HG03280 (cell line): ENCODE results near the gene TLCD3A.
A peak's percentile ranks its signal among the peaks of the same experiment; 100 is the strongest.
"Not testable (repeated sequence)": the region's sequence is repeated elsewhere in the genome, so short reads cannot be mapped to it uniquely, and the experiment has no call there.

ENCODE experiments used
- ATAC-seq: cut with Tn5 transposase; IDR thresholded peaks from one replicate; pipeline ENCODE4 v1.9.1; 2021; ENCODE audit warnings: mild to moderate bottlenecking, moderate library complexity; ENCODE audit not compliant: unreplicated experiment

The TLCD3A gene

DNA sequence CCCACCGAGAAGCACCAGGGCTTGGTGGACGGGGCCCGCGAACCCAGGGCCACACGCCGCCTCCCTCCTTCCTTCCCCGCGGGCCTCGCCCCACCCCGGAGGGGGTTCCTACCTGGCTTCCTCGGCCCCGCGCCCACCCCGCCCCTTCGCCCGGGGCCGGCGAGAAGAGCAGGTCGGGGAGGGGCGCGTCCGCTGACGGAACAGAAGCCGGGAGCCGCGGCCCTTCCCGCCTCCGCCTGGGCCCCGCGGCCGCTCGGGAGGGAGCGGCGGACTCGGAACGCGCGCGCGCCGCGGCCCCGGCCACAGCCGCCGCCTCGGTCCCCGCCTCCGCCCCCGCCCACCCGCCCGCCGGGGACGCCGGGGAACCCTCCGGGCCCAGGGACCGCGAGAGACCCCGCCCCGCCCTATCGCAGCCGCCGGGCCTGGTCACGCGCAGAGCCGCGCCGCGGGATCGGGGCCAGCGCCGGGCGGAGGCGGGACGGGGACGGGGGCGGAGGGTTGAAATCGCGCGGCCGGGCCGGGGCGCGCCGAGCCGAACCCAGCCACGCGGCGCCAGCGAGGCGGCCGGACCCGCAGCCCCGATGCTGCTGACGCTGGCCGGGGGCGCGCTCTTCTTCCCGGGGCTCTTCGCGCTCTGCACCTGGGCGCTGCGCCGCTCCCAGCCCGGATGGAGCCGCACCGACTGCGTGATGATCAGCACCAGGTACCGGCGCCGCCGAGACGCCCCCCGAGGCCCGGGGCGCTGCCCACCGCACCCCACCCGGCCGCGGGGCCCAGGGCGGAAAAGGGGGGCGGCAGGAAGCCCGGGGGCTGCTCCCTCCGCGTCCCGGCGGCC is at the start of gene TLCD3A:
Gene TLCD3A, plus strand, starts transcription at position 530 of the 835 bp plus-strand sequence. Its CDS starts 52 bp downstream, at position 582.
- peak; percentile 53 for ATAC-seq

DNA sequence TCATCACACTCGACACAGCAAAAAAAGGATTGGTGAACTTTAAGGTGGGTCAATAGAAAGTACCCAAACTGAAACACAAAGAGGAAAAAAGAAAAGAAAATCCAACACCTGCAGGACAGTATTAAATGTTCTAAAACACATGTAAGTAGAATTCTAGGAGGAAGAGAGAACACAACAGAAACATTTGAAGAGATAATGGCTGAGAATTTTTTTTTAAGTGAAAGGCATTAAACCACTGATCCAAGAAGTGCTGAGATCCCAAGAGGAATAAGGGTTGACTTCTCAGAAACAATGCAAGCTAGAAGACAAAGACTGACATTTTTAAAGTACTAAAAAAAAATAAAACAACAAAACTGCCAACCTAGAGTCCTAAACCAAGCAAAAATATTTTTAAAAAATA is 49.4 kb upstream of the TLCD3A start:
- no peak for ATAC-seq

GRCh38 chr17:683499-684254 is 48.7 kb upstream of the TLCD3A start:
- ATAC-seq = no peak

DNA sequence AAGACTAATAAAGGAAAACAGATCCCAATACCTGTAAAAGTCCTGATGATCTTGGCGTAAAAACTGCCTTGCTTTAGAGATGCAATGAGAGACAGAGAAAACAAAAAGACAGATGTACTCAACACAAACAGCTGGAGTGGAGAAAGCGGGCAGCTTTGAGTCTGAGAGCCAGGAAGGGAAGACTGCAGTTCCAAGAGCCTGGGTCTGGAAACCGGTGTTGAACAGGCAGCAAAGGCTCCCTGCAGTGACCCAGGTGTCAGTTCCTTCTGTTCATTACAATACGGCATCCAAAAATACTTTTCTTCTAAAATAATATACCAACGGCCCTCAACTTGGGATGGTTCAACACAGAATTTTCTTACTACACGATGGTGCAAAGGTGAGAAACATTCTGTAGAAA is 47.4 kb upstream of the TLCD3A start:
- no peak for ATAC-seq

GRCh38 chr17:688100-688989 is 44.1 kb upstream of the TLCD3A start:
- ATAC-seq = no peak

DNA sequence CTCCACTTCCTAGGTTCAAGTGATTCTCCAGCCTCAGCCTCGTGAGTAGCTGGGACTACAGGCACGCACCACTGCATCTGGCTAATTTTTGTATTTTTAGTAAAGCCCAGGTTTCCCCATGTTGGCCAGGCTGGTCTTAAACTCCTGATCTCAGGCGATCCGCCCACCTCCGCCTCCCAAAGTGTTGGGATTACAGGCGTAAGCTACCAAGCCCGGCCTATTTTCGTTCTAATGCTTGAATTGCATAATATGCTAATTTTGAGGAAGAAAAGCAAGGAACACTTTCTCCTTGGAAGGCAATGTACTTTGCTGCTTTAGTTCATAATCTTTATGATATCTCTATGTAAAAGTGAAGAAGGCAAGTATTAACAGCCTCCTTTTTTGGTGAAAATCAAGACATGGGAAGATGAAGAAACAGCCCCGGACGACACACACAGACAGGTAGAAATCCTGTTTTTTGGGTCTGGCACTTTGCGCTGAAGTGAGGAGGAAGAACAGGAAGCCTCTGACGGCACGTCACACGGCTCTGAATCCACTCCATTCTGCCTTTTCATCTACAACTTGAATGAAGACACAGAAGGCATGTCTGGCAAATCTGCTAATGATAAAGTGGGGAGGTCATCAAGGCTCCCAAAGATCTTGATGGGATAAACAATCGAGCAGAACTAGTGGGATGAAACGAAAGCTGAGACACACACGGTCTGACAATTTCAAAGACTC is 42.7 kb upstream of the TLCD3A start:
- no peak for ATAC-seq

DNA sequence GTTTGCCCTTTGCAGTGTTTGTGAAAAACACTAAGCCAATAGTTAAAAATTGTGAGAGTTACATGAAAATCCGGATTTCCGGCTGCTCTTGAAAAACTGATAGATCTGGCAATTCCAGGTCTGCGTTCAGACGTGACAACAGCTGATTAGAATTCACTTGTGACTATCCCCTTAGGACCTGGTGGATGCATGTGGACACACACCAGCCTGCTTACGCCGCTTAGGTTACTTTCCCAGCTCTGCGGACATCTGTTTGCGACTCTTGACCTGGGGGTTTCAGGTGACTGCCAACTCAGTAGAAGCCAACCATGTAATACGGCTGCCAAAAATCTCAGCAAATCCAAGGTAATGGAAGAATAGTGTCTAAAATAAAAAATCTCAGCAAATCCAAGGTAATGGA is 42.0 kb upstream of the TLCD3A start:
- no peak for ATAC-seq

DNA sequence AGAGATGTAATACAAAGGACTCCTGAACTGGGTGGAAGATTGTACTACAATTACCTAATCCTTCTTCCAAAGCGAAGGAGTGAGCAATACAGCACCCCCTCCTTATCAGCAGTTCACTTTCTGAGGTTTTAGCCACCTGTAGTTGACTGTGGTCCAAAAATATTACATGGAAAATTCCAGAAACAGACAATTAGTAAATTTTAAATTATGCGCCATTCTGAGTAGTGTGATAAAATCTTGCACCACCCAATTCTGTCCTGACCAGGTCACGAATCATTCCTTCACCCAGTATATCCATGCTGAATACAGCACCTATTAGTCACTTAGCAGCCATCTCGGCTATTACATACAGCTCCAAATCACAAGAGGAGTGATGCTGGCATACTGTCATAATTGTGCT is 41.0 kb upstream of the TLCD3A start:
- no peak for ATAC-seq

- ATAC-seq = no peak
Observed at GRCh38 chr17:692116-692515, 40.3 kb upstream of the TLCD3A start.

DNA sequence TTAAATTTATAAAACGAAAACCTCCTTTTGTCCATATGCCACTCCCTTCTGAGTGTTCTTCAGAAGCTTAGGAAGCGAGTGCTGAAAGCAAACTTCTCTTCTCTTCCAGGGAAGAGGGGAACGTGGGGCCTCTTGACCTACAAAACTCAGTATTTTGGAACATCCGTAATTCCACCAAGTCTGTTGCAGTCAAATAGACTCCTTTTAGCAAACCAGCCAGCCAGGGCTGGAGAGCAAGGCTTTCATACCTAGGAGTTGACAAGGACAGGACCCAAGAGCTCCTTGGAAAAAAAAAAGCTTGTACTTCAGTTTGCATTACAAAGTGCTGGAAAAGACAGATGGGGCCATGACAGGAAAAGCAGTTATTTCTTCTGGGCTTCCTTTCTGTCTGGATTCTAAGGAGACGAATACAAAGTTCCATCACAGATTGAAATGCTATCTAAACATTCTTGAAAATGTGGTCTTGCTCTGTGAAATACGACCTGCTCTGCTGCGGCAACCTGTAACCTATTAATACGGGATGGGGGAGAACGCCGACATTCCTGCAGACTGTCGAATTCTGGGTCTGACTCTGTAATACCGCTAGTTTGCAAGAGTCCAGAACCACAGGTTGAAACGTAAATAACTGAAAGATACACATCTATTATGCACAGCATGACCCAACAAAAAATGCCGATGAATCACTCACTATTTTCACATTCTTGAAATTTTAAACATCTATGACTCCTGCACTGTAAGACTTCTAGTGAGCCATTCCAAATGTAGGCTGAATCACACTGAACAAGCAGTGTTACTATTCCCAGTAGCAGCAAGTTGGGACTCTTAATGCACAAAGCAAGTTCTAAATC is 38.4 kb upstream of the TLCD3A start:
- no peak for ATAC-seq

DNA sequence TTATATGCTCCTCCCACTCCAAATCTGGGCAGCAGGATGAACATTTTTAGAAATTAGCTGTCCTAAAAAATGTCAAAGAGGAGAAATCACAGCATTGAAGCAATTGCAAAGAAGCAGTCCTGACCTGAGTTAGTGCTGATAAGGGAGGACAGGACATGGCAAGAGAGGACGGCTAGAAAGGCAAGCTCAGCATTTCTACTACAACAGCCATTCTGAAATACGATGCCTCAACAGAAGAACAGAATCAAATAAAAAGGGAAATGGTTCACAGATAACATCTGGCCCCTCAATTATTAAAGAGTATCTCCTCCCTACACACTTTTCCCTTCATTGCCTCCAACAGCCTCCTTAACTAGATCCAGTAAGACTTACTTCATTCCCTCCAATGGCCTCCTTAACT is 36.0 kb upstream of the TLCD3A start:
- no peak for ATAC-seq

DNA sequence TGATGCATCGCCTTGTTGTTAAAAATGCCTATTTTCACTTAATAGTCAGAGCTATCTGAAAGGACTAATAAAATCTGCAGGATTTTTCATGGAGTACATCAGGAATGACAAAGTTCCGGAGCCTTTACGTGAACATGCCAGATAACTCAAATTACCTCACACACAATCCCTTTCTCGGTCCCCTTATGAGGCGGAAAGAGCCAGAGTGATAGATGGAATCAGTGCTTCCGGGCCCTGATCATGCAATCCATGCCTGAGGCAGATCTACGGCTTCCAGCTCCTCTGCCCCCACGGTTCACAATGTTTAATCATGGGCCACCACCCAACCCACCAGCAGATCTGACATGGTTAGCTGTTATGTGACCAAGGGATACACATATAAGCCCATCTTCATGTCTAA is 34.7 kb upstream of the TLCD3A start:
- ATAC-seq = no peak

- ATAC-seq = not testable (repeated sequence)
Observed at GRCh38 chr17:698096-698495, 34.3 kb upstream of the TLCD3A start.

GRCh38 chr17:699345-699744 is 33.1 kb upstream of the TLCD3A start:
- ATAC-seq = no peak

- ATAC-seq = no peak
Observed at GRCh38 chr17:700504-701094, 31.8 kb upstream of the TLCD3A start.

DNA sequence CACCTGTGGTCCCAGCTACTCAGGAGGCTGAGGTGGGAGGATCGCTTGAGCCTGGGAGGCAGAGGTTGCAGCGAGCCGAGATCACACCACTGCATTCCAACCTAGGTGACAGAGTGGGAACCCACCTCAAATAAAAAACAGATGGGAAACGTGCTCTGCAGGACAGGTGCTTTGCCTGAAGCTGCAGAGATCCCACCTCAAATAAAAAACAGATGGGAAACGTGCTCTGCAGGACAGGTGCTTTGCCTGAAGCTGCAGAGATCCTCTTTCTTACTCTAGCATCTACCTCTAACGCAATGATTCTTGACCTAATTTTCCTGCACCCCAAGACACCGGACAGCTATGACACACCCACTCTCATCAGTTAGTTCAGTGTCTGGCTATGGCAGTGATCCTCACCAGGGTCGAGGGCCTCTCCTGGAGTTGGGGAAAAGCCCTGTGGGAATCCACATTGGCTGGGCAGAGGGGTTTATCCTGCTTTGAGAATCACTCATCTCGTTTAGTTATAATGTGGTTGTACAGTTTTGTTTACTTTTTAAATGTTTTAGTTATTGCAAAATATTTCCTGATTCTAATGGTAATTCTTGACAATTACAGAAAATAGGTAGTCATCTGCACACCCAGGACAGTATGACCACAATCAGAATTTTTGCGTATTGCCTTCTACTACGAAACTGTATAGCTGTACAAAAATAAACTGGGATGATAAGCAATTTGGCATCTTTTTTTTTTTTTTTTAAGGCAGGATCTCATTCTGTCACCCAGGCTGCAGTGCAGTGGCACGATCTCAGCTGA is 29.1 kb upstream of the TLCD3A start:
- ATAC-seq = no peak

- ATAC-seq = no peak
Observed at GRCh38 chr17:704111-704864, 28.1 kb upstream of the TLCD3A start.

DNA sequence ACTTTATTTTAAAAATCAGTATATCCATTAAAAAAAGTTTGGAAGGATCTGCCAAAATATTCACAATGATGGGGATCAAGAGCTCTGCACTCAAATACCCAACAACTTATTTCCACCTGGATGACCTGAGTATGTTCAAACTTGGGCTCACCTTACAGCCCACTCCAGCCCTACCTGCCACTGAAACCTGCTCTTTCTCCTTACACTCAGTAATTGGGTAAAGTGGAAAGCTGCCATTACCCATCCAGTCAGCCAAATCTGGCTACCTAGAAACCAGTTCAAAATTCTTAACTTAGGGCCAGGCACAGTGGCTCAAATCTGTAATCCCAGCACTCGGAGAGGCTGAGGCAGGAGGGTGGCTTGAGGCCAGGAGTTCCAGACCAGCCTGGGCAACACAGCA is 27.4 kb upstream of the TLCD3A start:
- ATAC-seq = no peak
